Neural progenitor cell (in vitro differentiated cells): Measurements from ENCODE around the gene MEGF6. TPM values are rescaled to one million over a fixed set of nuclear protein-coding genes. Genes with fewer than 3 reads are reported as not detected.
A peak's percentile ranks its signal among the peaks of the same experiment; 100 is the strongest.

Experiments
- DNase-seq: peaks from one replicate; pipeline ENCODE4 v3.0.0-alpha.2; 2016; ENCODE audit warnings: low spot score
- H2AFZ ChIP-seq: fragments of 200-600 bp; sonication (generic); replicated peaks from 2 replicates; pipeline ENCODE4 v1.6.1; 2016; ENCODE audit warnings: antibody characterized with exemption
- H3F3A ChIP-seq: fragments of 200-600 bp; sonication (generic); 2 replicates; pipeline ENCODE4 v1.6.1; 2016; ENCODE audit warnings: antibody characterized with exemption, low read depth
- H3K27ac ChIP-seq: fragments of 200-600 bp; sonication (generic); 2 replicates; pipeline ENCODE4 v1.5.1; 2016; ENCODE audit warnings: mild to moderate bottlenecking
- H3K27me3 ChIP-seq: fragments of 200-600 bp; sonication (generic); 2 replicates; pipeline ENCODE4 v1.6.1; 2016; ENCODE audit warnings: mild to moderate bottlenecking, moderate library complexity
- H3K36me3 ChIP-seq: fragments of 200-600 bp; sonication (generic); 2 replicates; pipeline ENCODE4 v1.5.1; 2016
- H3K4me1 ChIP-seq: fragments of 200-600 bp; sonication (generic); 2 replicates; pipeline ENCODE4 v1.6.1; 2016; ENCODE audit warnings: mixed run types
- H3K4me2 ChIP-seq: fragments of 200-600 bp; sonication (generic); 2 replicates; pipeline ENCODE4 v1.6.1; 2016
- H3K4me3 ChIP-seq: fragments of 200-600 bp; sonication (generic); 2 replicates; pipeline ENCODE4 v1.5.1; 2016
- H3K79me2 ChIP-seq: fragments of 200-600 bp; sonication (generic); 2 replicates; pipeline ENCODE4 v1.6.1; 2016; ENCODE audit warnings: low read depth
- H3K9ac ChIP-seq: fragments of 200-600 bp; sonication (generic); 2 replicates; pipeline ENCODE4 v1.6.1; 2016
- H3K9me3 ChIP-seq: fragments of 200-600 bp; sonication (generic); 2 replicates; pipeline ENCODE4 v1.5.1; 2016; ENCODE audit warnings: low read depth
- H4K20me1 ChIP-seq: fragments of 200-600 bp; sonication (generic); 2 replicates; pipeline ENCODE4 v1.6.1; 2016; ENCODE audit warnings: low read depth
- H3K27ac Mint-ChIP-seq: 3 replicates; pipeline ENCODE4 v1.8.0; 2021; ENCODE audit warnings: mixed read lengths
- H3K27me3 Mint-ChIP-seq: 2 replicates; pipeline ENCODE4 v1.8.0; 2022; ENCODE audit warnings: low read depth, mild to moderate bottlenecking, inconsistent platforms, moderate library complexity, mixed read lengths; ENCODE audit not compliant: insufficient read depth
- H3K36me3 Mint-ChIP-seq: 3 replicates; pipeline ENCODE4 v1.8.0; 2021; ENCODE audit warnings: mixed read lengths
- H3K4me1 Mint-ChIP-seq: 3 replicates; pipeline ENCODE4 v1.8.0; 2021; ENCODE audit warnings: mixed read lengths
- H3K4me3 Mint-ChIP-seq: 3 replicates; pipeline ENCODE4 v1.8.0; 2021; ENCODE audit warnings: mild to moderate bottlenecking, moderate library complexity, mixed read lengths
- H3K9me3 Mint-ChIP-seq: 3 replicates; pipeline ENCODE4 v1.8.0; 2020; ENCODE audit warnings: mixed read lengths
- CTCF ChIP-seq: fragments of 200-600 bp; sonication (generic); IDR thresholded peaks from 2 replicates; pipeline ENCODE4 v1.5.1; 2017; ENCODE audit warnings: antibody characterized with exemption, mild to moderate bottlenecking
- EZH2 ChIP-seq: fragments of 200-600 bp; sonication (generic); IDR thresholded peaks from 2 replicates; pipeline ENCODE4 v1.6.1; 2017; ENCODE audit warnings: antibody characterized with exemption, mild to moderate bottlenecking, moderate library complexity
- EZH2phosphoT487 ChIP-seq: fragments of 200-600 bp; sonication (generic); IDR thresholded peaks from 2 replicates; pipeline ENCODE4 v1.6.1; 2017; ENCODE audit warnings: antibody characterized with exemption
- total RNA-seq: library from RNA; depleted of rRNA; stranded (reverse); fragments of >200 nt; gene quantifications from 2 replicates; pipeline ENCODE4 v1.2.3, GENCODE V29; 2015; ENCODE audit warnings: low replicate concordance

The MEGF6 gene
- total RNA-seq, 1 donor from 2014 or later = 1.7 TPM

DNA sequence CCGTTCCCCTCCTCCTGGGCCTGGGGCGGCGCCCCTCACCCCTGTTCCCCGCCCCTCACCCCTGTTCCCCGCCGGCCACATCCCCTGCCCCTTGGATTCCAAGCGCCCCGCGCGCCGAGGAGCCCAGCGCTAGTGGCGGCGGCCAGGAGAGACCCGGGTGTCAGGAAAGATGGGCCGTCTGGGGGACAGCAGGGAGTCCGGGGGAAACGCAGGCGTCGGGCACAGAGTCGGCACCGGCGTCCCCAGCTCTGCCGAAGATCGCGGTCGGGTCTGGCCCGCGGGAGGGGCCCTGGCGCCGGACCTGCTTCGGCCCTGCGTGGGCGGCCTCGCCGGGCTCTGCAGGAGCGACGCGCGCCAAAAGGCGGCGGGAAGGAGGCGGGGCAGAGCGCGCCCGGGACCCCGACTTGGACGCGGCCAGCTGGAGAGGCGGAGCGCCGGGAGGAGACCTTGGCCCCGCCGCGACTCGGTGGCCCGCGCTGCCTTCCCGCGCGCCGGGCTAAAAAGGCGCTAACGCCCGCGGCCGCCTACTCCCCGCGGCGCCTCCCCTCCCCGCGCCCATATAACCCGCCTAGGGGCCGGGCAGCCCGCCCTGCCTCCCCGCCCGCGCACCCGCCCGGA, 40.7 kb upstream of the MEGF6 start, which contains the start of gene TP73:
TP73 (plus strand) TSS at position 587 of the 618 bp plus-strand sequence. CDS start 29,850 bp downstream, outside the sequence.
- Histone ChIP-seq H3K36me3 (no peaks in the 10 kb centered on the region), H3F3A (peaks cover 20% of the 10 kb centered on the region), H4K20me1 (peaks cover 39% of the 10 kb centered on the region), H3K9ac (no peak within 1 kb of the TSS), H3K9me3 (no peaks in the 10 kb centered on the region), H3K4me3 (peak within 1 kb of the TSS; percentile 42), H3K79me2 (peaks cover 11% of the 10 kb centered on the region), H3K4me1 (peaks cover 11% of the 10 kb centered on the region), H3K27ac (no peak within 1 kb of the TSS), H2AFZ (no peak within 1 kb of the TSS), H3K27me3 (peaks cover 73% of the 10 kb centered on the region), H3K4me2 (peak within 1 kb of the TSS; percentile 83)
- Mint-ChIP-seq H3K27me3 (peaks cover 49% of the 10 kb centered on the region), H3K4me3 (peak within 1 kb of the TSS; percentile 70), H3K36me3 (no peaks in the 10 kb centered on the region), H3K27ac (no peak within 1 kb of the TSS), H3K9me3 (peaks cover 2% of the 10 kb centered on the region), H3K4me1 (peaks cover 20% of the 10 kb centered on the region)
- TF ChIP-seq EZH2phosphoT487 = no peak
- TF ChIP-seq EZH2 = peak; percentile 38
- no peak for TF ChIP-seq CTCF
- peak; percentile 72 for DNase-seq

DNA sequence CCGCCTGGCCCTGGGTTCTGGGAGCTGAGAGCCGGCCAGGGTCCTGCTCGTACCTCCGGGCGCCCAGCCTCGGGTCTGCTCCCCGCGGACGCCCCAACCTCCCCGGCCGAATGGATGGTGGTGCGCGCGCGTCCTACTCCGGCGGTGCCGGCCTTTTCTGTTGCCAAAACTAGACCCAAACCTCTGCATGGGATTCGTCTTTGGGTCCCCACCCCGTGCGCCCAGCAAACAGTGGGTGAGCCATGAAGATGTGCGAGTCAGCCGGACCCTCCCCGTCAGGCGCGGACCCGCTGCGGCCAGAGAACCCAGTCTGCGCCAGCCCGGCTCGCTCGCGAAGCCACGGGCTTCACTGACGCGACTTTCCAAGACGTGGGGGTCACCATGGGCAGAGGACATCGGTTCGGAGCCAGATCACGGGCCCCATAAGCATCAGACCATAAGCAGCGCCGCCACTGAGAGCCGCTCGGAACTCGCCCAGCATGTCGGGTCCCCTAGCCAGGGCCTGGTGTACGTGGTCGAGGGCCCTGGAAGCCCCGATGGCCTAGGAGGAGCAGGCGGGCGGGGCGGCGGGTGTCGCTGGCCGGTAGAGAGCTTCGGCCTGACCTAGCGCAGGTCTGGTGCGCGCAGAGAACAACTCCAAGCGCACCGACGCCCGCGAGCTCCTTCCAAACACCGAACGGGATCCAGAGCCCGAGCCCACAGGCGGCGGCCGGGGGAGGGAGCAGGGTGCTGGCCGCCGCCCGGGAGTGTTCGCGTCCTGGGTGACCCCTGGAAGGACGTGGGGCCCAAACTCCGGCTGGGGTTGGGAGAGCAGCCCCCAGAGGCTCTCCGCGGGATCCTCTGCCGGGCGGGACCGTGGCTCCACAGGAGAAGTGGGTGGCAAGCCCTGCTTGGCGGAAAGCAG, 40.0 kb upstream of the MEGF6 start:
- Histone ChIP-seq H3K36me3 (no peaks in the 10 kb centered on the region), H3K4me1 (peaks cover 11% of the 10 kb centered on the region), H3K27me3 (peaks cover 66% of the 10 kb centered on the region), H2AFZ (no peak overlapping the region), H4K20me1 (peaks cover 39% of the 10 kb centered on the region), H3F3A (peaks cover 20% of the 10 kb centered on the region), H3K9me3 (no peaks in the 10 kb centered on the region), H3K79me2 (peaks cover 11% of the 10 kb centered on the region), H3K9ac (no peak overlapping the region), H3K27ac (no peak overlapping the region), H3K4me3 (peak overlapping the region; percentile 42), H3K4me2 (peak overlapping the region; percentile 83)
- Mint-ChIP-seq H3K4me1 (peaks cover 20% of the 10 kb centered on the region), H3K4me3 (peak overlapping the region; percentile 70), H3K27ac (no peak overlapping the region), H3K27me3 (peaks cover 45% of the 10 kb centered on the region), H3K9me3 (peaks cover 2% of the 10 kb centered on the region), H3K36me3 (no peaks in the 10 kb centered on the region)
- DNase-seq = peak; percentile 64
- no peak for TF ChIP-seq CTCF
- TF ChIP-seq EZH2phosphoT487 = peak; percentile 96
- TF ChIP-seq EZH2 = peak; percentile 100

DNA sequence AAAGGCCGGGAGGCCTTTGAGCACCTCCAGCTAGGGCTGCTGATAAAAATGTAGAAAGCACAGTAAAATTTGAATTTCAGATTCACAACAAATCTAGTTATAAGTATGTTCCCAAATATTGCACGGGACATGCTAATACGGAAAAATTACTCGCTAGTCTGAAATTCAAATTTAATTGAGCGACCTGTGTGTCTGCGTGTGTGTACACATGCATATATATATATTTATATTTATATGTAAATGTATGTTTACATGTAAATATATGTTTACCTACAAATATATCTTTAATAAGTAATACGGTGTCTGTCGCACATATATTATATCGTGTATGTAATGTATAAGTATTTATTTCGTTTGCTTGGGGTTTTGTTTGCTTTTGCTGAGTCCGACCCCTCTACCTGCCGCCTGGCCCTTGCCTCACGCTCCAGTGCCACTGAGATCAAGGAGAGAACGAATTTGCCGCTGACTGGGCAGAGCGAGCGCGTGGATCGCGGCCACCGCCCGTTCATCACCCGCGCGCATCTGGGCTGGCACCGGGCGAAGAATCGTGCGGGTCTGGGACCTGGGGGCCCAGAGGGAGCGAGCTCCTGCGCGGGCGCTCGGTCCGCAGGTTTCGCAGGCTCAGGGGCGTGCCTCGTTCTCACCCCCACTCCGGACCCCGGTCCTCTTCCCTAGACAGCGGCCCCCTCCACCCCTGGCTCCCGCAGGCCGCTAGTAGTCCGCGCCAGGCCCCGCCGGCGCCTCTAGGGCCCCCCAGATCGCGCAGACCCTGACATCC, 39.1 kb upstream of the MEGF6 start:
- TF ChIP-seq EZH2phosphoT487 (peak; percentile 97), CTCF (no peak), EZH2 (no peak)
- H3K79me2 ChIP-seq = peaks cover 11% of the 10 kb centered on the region
- H3K27me3 Mint-ChIP-seq = peaks cover 37% of the 10 kb centered on the region
- peaks cover 2% of the 10 kb centered on the region for H3K9me3 Mint-ChIP-seq
- no peak overlapping the region for H2AFZ ChIP-seq
- no peak overlapping the region for H3K9ac ChIP-seq
- peak overlapping the region; percentile 85 for H3K4me3 Mint-ChIP-seq
- H3F3A ChIP-seq = peaks cover 20% of the 10 kb centered on the region
- peaks cover 57% of the 10 kb centered on the region for H3K27me3 ChIP-seq
- peak overlapping the region; percentile 72 for H3K4me3 ChIP-seq
- H3K4me1 ChIP-seq = peaks cover 11% of the 10 kb centered on the region
- H3K27ac Mint-ChIP-seq = no peak overlapping the region
- DNase-seq = no peak
- H3K36me3 ChIP-seq = no peaks in the 10 kb centered on the region
- H4K20me1 ChIP-seq = peaks cover 39% of the 10 kb centered on the region
- H3K27ac ChIP-seq = no peak overlapping the region
- H3K9me3 ChIP-seq = no peaks in the 10 kb centered on the region
- H3K4me1 Mint-ChIP-seq = peaks cover 20% of the 10 kb centered on the region
- H3K36me3 Mint-ChIP-seq = peaks cover 2% of the 10 kb centered on the region
- peak overlapping the region; percentile 93 for H3K4me2 ChIP-seq
